Natural killer cell treated with Interleukin-12 subunit alpha and Interleukin-12 subunit beta and Interleukin-15 and Interleukin-18, amount 100 ng/mL, for 72 hours (primary cell): Measurements from ENCODE around the gene CCDC112. TPM values are rescaled to one million over a fixed set of nuclear protein-coding genes. Genes with fewer than 3 reads are reported as not detected.

Experiments used
- ATAC-seq, 2 donors: fragments of 150-1000 bp; cut with Tn5 transposase in 1 of 2; sonication (Bioruptor Pico), chemical (Tn5 transposase) in 1 of 2; 2 replicates each; pipeline ENCODE4 v1.10.0; 2021
- DNase-seq: peaks from one replicate; pipeline ENCODE4 v3.0.0; 2022; ENCODE audit warnings: low spot score
- H3K27ac Mint-ChIP-seq, 2 donors: 1 replicate in 1 of 2; 2 replicates in 1 of 2; pipeline ENCODE4 v1.8.0; 2022; ENCODE audit warnings: mixed read lengths in 2 of 2, mild to moderate bottlenecking in 1 of 2, moderate library complexity in 1 of 2
- H3K27me3 Mint-ChIP-seq, 2 donors: 1 replicate in 1 of 2; 2 replicates in 1 of 2; pipeline ENCODE4 v1.8.0; 2022; ENCODE audit warnings: mixed read lengths in 2 of 2
- H3K36me3 Mint-ChIP-seq: one replicate; pipeline ENCODE4 v1.8.0; 2022; ENCODE audit warnings: mixed read lengths
- H3K4me1 Mint-ChIP-seq, 2 donors: 1 replicate in 1 of 2; 2 replicates in 1 of 2; pipeline ENCODE4 v1.8.0; 2022; ENCODE audit warnings: low read depth in 2 of 2, mixed read lengths in 2 of 2, mild to moderate bottlenecking in 1 of 2
- H3K4me3 Mint-ChIP-seq: one replicate; pipeline ENCODE4 v1.8.0; 2022; ENCODE audit warnings: mixed read lengths
- H3K9me3 Mint-ChIP-seq: 2 replicates; pipeline ENCODE4 v1.8.0; 2022; ENCODE audit warnings: mixed read lengths
- total RNA-seq, 2 donors: library from RNA; stranded (reverse); gene quantifications; one replicate each; pipeline ENCODE4 v1.2.3, GENCODE V29; 2022

CCDC112 gene
- total RNA-seq, 2 donors from 2014 or later: 0.29 to 0.86 TPM

DNA sequence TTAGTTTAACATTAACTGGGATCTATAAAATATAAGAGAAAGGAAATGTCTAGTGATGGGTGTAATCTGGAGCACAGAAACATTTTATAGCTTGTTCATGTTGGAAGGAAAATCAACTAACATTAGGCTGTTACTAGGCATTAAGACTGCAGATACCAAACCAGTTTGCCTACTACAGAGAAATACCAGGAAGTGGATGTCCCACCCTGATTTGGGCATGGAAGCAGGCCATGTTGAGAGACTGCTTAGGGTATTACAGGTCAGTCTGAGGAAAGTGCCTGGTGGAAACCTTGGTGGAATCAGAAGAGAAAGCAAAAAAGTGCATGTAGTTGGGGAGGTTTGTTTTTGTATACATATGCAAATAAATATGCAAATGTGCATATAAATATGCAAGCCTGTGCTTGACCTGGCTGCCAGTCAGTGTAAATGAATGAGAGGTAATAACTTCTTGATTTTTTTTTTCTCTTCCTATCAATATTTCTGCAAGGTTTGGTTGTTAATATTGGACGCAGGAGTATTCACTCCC lies 9.6 kb upstream of the CCDC112 start:
- Mint-ChIP-seq H3K4me1 (no peaks in the 10 kb centered on the region), H3K36me3 (no peaks in the 10 kb centered on the region), H3K27ac (no peak overlapping the region), H3K9me3 (no peaks in the 10 kb centered on the region), H3K4me3 (no peak overlapping the region), H3K27me3 (peaks cover 29 to 58% of the 10 kb centered on the region in 2 donors)
- ATAC-seq (no peak), DNase-seq (no peak)

DNA sequence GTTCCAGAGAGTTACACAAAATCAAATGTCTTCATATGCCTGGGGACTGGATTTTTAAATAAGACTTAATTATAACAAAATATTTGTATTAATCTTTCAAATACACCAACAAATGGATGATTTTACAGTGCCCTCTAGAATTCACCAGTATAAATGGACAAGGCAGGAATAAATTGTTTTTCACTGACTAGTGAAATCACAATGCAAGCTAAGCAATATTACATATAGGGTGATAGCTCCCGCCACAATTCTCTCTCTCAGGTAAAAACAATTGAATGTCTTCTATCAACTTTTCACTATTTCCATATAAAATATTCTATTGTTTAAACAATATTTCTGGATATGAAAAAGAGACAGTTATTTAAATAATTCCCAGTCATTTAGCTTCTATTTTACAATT lies 8.0 kb upstream of the CCDC112 start:
- DNase-seq (no peak), ATAC-seq (no peak)
- Mint-ChIP-seq H3K4me3 (no peak overlapping the region), H3K36me3 (no peaks in the 10 kb centered on the region), H3K4me1 (peaks cover 0 to 4% of the 10 kb centered on the region in 2 donors), H3K27ac (no peak overlapping the region), H3K27me3 (peaks cover 28 to 49% of the 10 kb centered on the region in 2 donors), H3K9me3 (no peaks in the 10 kb centered on the region)

DNA sequence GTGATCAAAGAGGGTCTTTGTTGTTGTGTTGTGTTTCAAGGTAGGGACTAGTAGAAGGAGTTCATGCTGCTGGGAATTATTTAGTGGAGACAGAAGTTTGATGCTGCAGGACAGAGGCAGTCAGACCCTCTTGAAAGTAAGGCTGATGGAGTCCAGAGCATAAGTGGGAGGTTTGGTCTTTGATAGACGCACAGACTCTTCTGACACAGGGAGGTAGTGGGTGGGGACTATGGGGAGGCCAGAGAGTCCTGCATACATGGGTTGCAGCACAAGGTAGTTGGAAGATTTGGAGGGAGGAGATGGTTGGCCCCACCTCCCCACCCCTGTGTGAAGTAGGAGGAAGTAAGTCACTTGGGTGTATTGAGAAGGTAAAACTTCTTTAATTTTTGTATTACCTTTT lies 2.4 kb upstream of the CCDC112 start:
- peaks cover 7 to 10% of the 10 kb centered on the region in 2 donors for H3K4me1 Mint-ChIP-seq
- DNase-seq (no peak), ATAC-seq (no peak)
- H3K27me3 Mint-ChIP-seq: peaks cover 25 to 29% of the 10 kb centered on the region in 2 donors
- no peaks in the 10 kb centered on the region for H3K9me3 Mint-ChIP-seq
- no peak overlapping the region for H3K27ac Mint-ChIP-seq
- no peak overlapping the region for H3K4me3 Mint-ChIP-seq
- no peaks in the 10 kb centered on the region for H3K36me3 Mint-ChIP-seq

DNA sequence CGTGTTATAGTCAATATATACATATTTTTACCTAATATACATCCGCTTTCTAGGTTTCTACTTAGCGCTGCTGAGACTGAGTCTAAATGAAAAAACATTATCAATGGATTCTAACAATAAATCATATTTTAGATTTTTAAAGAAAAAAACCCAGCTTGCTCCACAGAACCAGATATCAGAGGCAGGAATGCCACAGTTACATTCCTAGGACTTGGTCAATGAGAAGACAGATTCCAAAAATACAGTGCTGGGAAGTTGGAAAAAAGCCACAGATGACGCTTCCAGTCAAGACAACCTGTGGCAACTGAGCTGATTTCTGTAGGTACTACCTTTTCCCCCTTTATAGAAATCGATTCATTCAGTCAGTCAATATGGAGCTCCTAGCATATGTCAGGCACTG lies 577 bp upstream of the CCDC112 start:
- Mint-ChIP-seq H3K4me1 (peaks cover 7 to 10% of the 10 kb centered on the region in 2 donors), H3K9me3 (peaks cover 2% of the 10 kb centered on the region), H3K27me3 (peaks cover 16 to 18% of the 10 kb centered on the region in 2 donors), H3K36me3 (peaks cover 8% of the 10 kb centered on the region), H3K27ac (no peak overlapping the region), H3K4me3 (peak overlapping the region; percentile 26)
- no peak for DNase-seq
- no peak for ATAC-seq

DNA sequence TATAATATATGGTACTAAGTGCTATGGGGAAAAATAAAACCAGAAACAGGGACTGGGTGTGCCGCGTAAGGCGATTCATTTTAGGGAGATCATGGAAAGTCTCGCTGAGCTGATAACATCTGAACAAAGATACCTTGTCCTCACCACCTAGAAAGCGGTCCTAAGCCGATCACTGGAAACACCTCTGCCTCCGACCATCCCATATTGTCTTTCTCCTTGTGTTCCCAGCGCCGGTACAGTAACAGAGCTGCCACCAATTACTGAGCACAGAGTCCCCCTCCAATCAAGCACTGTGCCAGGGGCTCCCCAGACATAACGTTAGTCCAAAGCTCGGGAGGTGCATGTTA lies 704 bp downstream of the CCDC112 start:
- H3K9me3 Mint-ChIP-seq: peaks cover 5% of the 10 kb centered on the region
- H3K27me3 Mint-ChIP-seq: peaks cover 19 to 20% of the 10 kb centered on the region in 2 donors
- peaks cover 7% of the 10 kb centered on the region in 2 donors for H3K4me1 Mint-ChIP-seq
- peaks cover 13% of the 10 kb centered on the region for H3K36me3 Mint-ChIP-seq
- H3K4me3 Mint-ChIP-seq: peak overlapping the region; percentile 88
- no peak for DNase-seq
- no peak overlapping the region for H3K27ac Mint-ChIP-seq
- ATAC-seq: no peak

DNA sequence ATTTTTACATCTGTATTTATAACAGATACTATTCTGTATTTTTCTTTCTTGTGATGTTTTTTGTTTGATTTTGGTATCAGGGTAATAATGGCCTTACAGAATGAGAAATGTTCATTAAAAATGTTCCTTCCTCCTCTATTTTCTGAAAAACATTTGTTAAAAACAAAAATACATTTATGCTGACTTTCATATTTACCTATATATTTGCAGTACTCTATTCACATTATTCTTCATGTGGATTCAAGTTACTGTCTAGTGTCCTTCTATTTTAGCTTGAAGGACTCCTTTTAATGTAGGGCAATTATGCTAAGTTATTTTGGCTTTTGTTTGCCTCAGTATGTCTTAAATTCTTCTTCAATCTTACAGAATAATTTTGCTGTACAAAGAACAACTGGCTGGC lies 5.1 kb downstream of the CCDC112 start:
- peaks cover 5 to 7% of the 10 kb centered on the region in 2 donors for H3K4me1 Mint-ChIP-seq

DNA sequence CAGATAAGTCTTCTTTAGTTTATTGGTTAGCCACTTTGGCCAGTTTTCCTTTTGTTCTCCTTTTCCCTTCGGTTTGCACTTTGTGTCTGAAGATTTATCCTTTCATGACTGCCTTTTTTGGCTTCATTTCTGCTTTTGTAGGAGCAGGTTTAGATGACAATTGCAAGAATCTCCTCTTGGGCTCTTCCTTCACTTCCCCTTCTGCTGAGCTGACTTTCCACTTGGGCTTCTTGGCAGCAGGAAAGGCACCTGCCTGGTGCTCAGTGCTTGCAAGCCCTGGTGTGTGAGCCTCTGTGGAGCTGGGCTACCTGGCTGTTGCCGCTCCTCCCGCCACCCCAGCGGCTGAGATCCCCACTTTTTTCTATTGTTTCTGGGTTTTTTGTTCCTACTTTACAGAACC lies 7.3 kb downstream of the CCDC112 start:
- ATAC-seq: no peak
- peaks cover 13% of the 10 kb centered on the region for H3K36me3 Mint-ChIP-seq
- peaks cover 9 to 16% of the 10 kb centered on the region in 2 donors for H3K27me3 Mint-ChIP-seq
- H3K9me3 Mint-ChIP-seq: peaks cover 5% of the 10 kb centered on the region
- no peak for DNase-seq
- no peak overlapping the region for H3K4me3 Mint-ChIP-seq
- no peak overlapping the region for H3K27ac Mint-ChIP-seq
- no peaks in the 10 kb centered on the region for H3K4me1 Mint-ChIP-seq

More for the DNA sequence above, 5.1 kb downstream of the CCDC112 start:
- Mint-ChIP-seq H3K4me3 (no peak overlapping the region), H3K27me3 (peaks cover 9 to 15% of the 10 kb centered on the region in 2 donors), H3K27ac (no peak overlapping the region), H3K36me3 (peaks cover 13% of the 10 kb centered on the region), H3K9me3 (peaks cover 5% of the 10 kb centered on the region)
- DNase-seq (no peak), ATAC-seq (no peak)

DNA sequence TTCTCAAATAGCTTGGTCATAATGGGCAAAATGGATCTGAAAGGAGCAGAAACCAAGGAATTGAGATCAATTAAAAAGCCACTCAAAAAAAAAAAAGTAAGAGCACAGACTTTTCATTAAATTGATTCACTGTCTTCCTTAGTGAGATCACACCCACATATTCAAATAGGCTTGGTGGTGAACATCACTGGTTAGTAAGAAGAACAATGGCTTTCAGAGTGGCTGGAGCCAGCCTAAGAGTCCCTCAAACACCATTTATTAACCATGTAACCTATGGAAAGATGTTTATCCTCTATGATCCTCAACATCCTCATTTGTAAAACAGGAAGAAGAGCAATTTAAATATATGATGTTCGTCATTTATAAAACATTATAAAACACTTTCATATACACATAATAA lies 12.4 kb downstream of the CCDC112 start:
- DNase-seq (no peak), ATAC-seq (no peak)
- no peaks in the 10 kb centered on the region for H3K9me3 Mint-ChIP-seq
- peaks cover 0 to 3% of the 10 kb centered on the region in 2 donors for H3K27me3 Mint-ChIP-seq
- no peaks in the 10 kb centered on the region for H3K4me1 Mint-ChIP-seq
- H3K4me3 Mint-ChIP-seq: no peak overlapping the region
- no peak overlapping the region for H3K27ac Mint-ChIP-seq
- no peaks in the 10 kb centered on the region for H3K36me3 Mint-ChIP-seq

DNA sequence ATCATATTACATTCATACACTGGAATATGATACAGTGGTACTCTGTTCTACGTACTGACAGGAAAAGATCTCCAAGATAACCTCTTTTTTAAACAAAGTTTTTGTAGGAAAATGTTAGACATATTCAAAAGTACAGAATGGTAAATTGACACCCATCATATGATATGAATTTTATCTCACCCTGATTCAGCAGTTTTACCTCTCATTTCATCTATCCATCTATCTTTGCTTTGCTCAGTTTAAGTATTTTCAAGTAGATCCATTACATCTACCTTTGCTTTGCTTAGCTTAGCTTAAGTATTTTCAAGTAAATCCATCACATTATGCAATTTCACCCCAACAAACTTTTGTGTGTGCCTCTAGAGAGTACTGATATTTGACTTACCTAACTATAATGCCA lies 14.3 kb downstream of the CCDC112 start:
- no peaks in the 10 kb centered on the region for H3K36me3 Mint-ChIP-seq
- no peak overlapping the region for H3K27ac Mint-ChIP-seq
- no peaks in the 10 kb centered on the region for H3K4me1 Mint-ChIP-seq
- no peak for DNase-seq
- H3K27me3 Mint-ChIP-seq: peaks cover 0 to 3% of the 10 kb centered on the region in 2 donors
- H3K9me3 Mint-ChIP-seq: no peaks in the 10 kb centered on the region
- ATAC-seq: no peak
- H3K4me3 Mint-ChIP-seq: no peak overlapping the region

DNA sequence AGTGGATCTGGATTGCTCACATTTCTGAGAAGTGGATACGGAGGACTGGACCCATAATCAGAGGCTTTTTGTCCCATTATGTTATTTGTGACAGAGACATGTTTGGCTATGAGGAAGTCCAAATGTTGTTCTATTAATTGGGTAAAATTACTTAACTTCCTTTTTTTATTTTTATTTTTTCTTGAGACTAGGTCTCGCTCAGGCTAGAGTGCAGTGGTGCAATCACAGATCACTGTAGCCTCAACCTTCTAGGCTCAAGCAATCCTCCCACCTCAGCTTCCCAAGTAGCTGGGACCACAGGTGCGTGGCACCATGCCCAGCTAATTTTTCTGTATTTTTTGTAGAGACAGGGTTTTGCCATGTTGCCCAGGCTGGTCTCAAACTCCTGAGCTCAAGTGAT lies 21.9 kb downstream of the CCDC112 start:
- Mint-ChIP-seq H3K27ac (no peak overlapping the region), H3K36me3 (no peaks in the 10 kb centered on the region), H3K4me1 (no peaks in the 10 kb centered on the region), H3K4me3 (no peak overlapping the region), H3K27me3 (no peaks in the 10 kb centered on the region), H3K9me3 (no peaks in the 10 kb centered on the region)
- ATAC-seq (no peak), DNase-seq (no peak)

DNA sequence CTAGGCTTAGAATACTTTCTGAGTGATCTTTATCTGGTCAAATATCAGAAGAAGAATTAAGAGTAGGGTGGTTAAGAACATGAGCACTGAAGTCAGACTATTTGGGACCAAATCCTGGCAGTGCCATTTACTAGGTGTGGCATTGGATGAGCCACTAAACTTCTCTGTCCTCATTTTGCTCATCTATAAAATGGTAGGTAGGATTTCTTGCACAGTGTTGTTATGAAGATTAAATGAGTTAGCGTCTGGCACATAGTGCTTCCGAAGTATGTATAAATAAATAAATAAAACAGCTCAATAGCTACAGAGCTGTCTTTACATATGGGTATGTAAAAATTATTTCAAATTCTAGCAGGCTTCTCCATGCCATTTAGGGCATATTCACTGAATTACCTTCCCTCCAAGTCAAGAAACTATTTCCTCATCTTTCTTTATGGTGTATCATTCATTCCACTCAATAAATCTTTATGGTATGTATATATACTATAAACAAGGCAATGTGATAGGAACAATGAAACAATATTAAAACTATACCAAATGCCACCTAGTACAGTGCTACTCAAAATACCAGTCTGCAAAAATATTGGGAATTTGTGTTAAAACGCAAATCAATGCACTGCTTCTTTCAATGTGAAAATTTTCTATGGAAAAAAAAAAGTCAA lies 24.0 kb downstream of the CCDC112 start:
- Mint-ChIP-seq H3K27ac (no peak overlapping the region), H3K36me3 (no peaks in the 10 kb centered on the region), H3K4me3 (no peak overlapping the region), H3K4me1 (no peaks in the 10 kb centered on the region), H3K27me3 (no peaks in the 10 kb centered on the region), H3K9me3 (no peaks in the 10 kb centered on the region)
- no peak for ATAC-seq
- DNase-seq: no peak

DNA sequence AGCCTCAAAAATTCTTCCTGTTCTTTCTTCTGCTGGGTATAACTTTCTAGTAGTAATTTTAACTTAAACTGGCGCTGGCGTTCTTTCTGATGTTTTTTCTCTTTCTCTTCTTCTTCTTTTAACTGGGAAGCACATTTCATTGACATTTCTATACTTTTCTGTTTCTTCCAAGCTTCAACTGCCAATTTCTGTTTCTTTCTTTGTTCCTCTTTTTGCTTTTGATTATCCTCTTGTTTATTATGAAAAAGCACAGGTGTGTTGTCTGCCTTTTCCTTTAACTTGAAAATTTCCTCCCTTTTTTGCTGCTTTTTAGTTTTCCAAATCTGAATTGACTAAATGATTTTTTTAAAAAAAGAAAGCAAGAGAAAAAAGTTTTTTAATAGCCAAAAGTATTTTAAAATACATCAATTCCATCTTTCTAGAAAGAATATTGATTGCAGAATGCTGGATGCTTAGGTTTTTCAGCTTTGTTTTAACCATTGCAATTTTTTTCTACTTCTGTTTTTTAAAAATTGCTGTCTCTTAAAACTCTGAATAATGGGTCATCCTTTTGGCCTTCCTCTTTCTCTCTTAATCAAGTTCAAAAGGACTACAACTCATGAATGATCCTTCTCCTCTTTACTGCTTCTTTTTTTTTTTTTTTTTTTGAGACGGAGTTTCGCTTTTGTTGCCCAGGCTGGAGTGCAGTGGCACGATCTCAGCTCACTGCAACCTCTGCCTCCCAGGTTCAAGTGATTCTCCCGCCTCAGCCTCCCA lies 25.0 kb downstream of the CCDC112 start:
- DNase-seq (no peak), ATAC-seq (no peak)
- H3K9me3 Mint-ChIP-seq: no peaks in the 10 kb centered on the region
- no peak overlapping the region for H3K27ac Mint-ChIP-seq
- no peak overlapping the region for H3K4me3 Mint-ChIP-seq
- no peaks in the 10 kb centered on the region for H3K4me1 Mint-ChIP-seq
- H3K36me3 Mint-ChIP-seq: no peaks in the 10 kb centered on the region
- no peaks in the 10 kb centered on the region for H3K27me3 Mint-ChIP-seq

DNA sequence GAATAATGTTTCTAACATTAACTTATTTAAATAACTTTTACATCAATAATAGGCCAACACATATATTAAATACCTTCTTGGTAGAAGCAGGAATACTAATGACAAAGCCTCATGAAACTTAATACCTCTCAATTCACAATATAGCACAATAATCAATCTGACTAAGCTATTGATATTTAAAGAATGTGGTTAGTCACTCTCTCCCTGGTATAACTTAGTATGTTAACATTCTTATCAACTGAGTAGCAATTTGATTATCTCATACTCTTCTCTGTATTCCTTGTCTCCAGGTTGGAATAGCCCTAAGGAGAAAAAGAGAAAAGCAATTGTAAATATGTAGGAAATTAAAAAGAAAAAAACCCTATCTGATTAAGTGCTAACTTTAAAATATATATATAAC lies 28.8 kb downstream of the CCDC112 start:
- H3K27me3 Mint-ChIP-seq: no peaks in the 10 kb centered on the region
- H3K9me3 Mint-ChIP-seq: no peaks in the 10 kb centered on the region
- DNase-seq (no peak), ATAC-seq (no peak)
- peaks cover 5 to 8% of the 10 kb centered on the region in 2 donors for H3K4me1 Mint-ChIP-seq
- H3K4me3 Mint-ChIP-seq: no peak overlapping the region
- H3K27ac Mint-ChIP-seq: no peak overlapping the region
- H3K36me3 Mint-ChIP-seq: no peaks in the 10 kb centered on the region

DNA sequence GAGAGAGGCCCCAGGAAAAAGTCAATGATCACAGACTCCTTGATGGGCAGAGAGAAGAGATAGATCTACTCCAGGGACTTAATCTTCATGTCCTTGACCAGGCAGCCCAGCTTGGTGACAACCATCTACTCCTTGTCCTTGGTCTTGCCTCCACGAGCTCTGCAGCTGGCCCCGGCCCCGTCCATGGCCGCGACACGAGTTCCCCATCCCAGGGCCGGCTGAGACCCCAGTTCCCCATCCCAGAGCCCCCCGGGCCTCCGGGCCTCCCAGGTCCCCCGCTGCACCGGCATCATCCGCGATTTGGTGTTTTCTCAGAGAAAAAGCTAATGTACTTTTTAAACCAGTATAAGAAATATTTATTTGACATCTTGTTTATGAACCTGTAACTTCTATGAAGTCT lies 31.2 kb downstream of the CCDC112 start:
- no peak for ATAC-seq
- DNase-seq: no peak
- no peaks in the 10 kb centered on the region for H3K27me3 Mint-ChIP-seq
- H3K4me1 Mint-ChIP-seq: peaks cover 16 to 25% of the 10 kb centered on the region in 2 donors
- H3K9me3 Mint-ChIP-seq: no peaks in the 10 kb centered on the region
- H3K4me3 Mint-ChIP-seq: no peak overlapping the region
- H3K27ac Mint-ChIP-seq: no peak overlapping the region
- peaks cover 6% of the 10 kb centered on the region for H3K36me3 Mint-ChIP-seq
